ENCODE measurements around the gene FCHSD1. TPM values are rescaled to one million over a fixed set of nuclear protein-coding genes. Genes with fewer than 3 reads are reported as not detected.

The FCHSD1 gene
- total RNA-seq (2014; rRNA removed; shearing (Covaris generic); ENCODE audit: low replicate concordance), result 3.4 and 5.8 TPM in 2 replicates

DNA sequence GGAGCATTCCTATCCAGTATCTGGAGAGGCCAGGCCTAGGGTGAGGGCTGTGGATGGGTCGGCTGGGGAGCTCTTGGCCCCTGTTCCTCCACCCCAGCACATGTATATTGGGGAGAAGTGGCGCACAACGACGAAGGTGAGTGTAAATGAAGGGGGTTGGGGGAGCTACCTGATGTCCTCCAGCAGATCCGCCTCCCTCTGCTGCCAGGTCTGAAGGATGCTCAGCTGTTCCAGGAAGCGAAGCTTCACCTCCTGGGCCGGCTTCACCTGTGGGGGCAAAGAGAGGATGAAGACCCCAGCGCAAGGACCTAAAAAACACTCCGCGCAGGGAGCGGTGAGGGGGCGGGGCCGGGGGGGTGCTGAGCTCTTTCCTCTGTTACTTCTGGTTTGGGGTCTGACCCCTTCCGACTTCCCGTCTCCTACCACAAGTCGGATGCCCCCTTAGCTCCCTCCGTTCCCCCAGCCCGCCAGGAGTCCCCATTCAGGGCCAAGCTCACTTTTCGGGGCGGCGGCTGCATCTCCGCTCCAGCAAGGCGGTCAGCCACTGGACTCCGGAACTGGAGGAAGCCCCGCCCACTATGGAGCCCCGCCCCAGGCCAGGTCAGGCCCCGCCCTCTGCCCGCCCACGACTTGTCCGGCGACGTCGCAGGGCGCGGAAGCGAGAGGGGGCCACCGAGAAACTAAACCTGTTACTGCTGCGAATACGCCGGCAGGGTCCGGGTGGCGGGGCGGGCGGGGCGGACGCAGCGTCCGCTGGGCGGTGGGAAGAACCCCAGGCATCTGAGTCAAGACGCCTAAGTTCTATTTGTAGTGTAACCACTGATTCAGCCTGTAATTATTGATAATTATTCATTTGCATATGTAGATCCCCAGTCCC is at the start of gene FCHSD1:
FCHSD1 (minus strand) TSS at position 568 of the 877 bp plus-strand sequence; CDS start at position 518, 50 bp downstream.
- peak within 1 kb of the TSS; percentile 56 for H3K4me3 ChIP-seq
- peak; percentile 79 for DNase-seq
- H3K36me3 ChIP-seq, result peaks cover 3% of the 10 kb centered on the region; the same call in 1 of the 2 replicates
- no peaks in the 10 kb centered on the region for H3K9me3 ChIP-seq
- H3K27me3 ChIP-seq, result no peaks in the 10 kb centered on the region; the same call in 1 of the 2 replicates

DNA sequence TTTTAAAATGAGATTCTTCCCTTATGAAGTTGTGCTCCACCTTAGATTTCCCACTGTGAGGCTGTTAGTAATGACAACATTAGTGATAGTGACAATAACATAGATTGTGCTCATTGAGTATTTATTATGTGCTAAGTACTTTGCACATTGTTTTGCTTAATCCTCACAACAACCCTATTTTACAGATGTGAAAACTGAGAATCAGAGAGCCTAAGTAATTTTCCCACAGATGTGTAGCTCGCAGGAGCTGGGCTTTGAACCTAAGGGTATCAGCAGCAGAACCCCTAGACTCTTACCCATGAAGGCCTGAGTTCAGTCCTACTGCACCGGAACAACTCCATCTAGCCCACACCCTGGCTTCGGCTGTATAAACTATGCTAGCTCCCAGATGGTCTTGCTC is 46.4 kb upstream of the FCHSD1 start:
- no peak for DNase-seq
- H3K27me3 ChIP-seq, result peaks cover 23% of the 10 kb centered on the region
- no peaks in the 10 kb centered on the region for H3K36me3 ChIP-seq
- no peaks in the 10 kb centered on the region for H3K9me3 ChIP-seq
- H3K4me3 ChIP-seq, result no peak overlapping the region

DNA sequence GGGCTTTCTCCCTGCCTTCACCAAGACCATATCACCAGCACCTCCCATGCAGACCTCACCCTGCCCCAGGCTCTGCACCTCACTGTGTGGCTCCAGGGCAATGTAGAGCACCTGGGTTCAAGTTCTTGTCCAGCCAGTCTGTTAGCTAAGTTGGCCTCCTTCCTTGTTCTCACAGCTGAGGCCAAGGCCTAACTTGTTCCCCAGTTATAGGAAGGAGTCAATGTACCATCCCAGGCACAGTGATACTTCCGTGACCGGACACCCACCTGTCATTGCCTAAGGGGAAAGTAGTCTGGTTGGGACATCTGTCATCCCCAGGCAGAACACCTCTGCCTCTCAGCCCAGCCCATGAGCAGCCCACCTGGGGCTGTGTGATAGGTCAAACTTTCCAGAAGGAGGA is 45.2 kb upstream of the FCHSD1 start:
- Histone ChIP-seq H3K27me3 (peaks cover 19% of the 10 kb centered on the region), H3K9me3 (no peaks in the 10 kb centered on the region), H3K4me3 (no peak overlapping the region), H3K36me3 (no peaks in the 10 kb centered on the region)
- no peak for DNase-seq

DNA sequence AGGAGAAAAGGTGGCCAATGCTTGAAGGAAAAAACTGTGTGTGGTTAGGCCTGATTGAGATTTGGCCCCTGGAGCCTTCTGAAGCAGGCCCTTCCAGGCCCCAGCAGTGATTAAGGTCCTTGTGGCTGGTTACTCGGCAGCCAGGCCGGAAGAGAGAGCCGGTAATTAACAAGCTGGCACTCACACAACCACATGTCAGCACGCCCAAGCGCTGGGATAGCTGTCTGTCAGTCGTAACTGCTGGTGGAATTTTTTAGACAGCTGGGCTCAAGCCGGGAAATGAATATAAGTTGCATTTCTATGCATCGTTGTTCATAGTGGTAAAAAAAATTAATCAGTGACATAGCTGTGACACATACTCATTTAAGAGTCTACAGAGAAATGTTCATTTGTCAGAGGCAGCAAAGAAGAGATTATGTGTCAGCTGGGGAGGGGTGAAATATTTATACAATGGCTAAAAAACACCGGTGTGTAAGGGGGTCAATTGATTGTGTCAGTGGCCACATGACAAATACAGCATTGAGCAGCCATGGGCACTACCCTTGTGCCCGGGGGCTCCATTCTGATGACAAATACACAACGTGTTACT is 44.5 kb upstream of the FCHSD1 start:
- Histone ChIP-seq H3K36me3 (no peaks in the 10 kb centered on the region), H3K27me3 (peaks cover 12% of the 10 kb centered on the region), H3K4me3 (no peak overlapping the region), H3K9me3 (no peaks in the 10 kb centered on the region)
- peak; percentile 56 for DNase-seq

DNA sequence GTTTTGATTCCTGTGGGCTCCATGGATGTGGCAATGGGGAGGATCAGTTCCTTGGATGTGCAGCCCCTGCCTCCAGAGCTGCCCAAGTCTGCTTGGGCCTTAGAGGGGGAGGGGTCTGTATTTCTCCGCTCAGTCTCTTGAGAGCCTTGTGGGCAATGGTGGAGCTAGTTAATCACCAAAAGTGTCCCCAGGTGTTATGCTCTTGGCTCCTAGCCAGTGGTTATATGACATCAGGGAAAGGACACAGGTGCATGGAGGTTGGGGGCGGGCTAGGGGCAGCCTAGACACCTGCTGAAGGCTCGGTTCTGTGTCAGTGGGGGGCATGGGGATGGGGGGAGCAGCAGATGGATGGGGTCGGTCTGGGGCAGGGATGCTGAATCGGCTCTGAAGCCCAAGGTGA is 43.3 kb upstream of the FCHSD1 start:
- DNase-seq, result no peak
- Histone ChIP-seq H3K9me3 (no peaks in the 10 kb centered on the region), H3K36me3 (no peaks in the 10 kb centered on the region), H3K27me3 (peaks cover 16% of the 10 kb centered on the region; the same call in 1 of the 2 replicates), H3K4me3 (no peak overlapping the region)

DNA sequence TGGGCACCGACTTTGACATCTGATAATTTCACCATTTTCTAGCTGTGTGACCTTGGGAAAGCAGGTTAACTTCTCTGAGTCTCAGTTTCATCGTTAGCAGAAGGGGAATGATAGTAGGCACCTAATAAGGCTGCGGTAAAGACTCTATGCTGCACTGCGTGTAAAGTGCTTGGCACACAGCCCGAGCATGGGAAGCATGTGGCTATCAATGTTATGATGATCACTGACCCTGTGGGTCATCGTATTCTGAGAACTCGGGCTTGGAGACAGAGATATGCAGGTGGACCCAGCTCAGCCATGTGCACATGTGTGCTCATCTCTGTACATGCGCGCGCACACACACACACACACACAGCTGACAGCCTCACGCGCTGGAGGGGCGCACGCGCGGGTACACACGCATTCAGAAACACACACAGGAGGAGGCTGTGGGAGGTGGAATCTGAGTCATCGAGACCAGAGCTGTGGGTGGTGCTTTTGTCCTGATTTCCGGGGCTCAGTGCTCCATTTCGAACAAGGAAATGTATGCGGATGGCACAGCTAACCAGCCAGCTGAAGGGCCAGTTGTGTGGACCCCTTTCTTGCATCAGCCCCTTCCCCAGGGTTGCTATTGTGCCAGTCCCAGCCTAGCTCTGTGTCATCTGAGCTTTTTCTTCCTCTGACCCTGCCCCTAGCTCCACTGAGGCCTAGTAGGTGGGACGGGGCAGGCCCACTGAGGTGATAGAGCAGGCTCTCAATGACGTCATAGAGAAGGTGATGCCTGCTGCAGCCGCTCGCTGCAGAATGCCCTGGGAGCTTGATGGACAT is 41.9 kb upstream of the FCHSD1 start:
- H3K36me3 ChIP-seq, result no peaks in the 10 kb centered on the region
- H3K4me3 ChIP-seq, result no peak overlapping the region
- H3K9me3 ChIP-seq, result no peaks in the 10 kb centered on the region
- H3K27me3 ChIP-seq, result peaks cover 25% of the 10 kb centered on the region; the same call in 1 of the 2 replicates
- no peak for DNase-seq

DNA sequence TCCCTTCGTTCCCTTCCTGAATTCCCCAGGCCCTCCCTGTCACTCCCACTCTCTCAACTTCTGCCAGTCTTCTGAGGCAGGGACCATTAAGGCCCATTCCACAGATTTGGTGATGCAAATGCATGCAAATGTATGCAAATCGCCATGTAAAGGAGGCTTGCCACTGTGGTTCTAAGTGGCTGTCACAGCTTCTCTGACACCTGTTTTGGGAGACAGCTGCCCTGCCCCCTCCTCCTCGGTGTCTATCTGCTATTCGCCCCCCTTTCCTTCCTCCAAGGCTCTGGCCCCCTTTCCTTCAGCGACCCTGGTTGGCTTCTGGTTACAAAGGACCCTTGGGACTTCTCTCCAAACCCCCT is 41.3 kb upstream of the FCHSD1 start:
- DNase-seq, result no peak
- H3K36me3 ChIP-seq, result no peaks in the 10 kb centered on the region
- no peaks in the 10 kb centered on the region for H3K9me3 ChIP-seq
- peak overlapping the region; percentile 10; the same call in 1 of the 2 replicates for H3K4me3 ChIP-seq
- peaks cover 25% of the 10 kb centered on the region; the same call in 1 of the 2 replicates for H3K27me3 ChIP-seq

DNA sequence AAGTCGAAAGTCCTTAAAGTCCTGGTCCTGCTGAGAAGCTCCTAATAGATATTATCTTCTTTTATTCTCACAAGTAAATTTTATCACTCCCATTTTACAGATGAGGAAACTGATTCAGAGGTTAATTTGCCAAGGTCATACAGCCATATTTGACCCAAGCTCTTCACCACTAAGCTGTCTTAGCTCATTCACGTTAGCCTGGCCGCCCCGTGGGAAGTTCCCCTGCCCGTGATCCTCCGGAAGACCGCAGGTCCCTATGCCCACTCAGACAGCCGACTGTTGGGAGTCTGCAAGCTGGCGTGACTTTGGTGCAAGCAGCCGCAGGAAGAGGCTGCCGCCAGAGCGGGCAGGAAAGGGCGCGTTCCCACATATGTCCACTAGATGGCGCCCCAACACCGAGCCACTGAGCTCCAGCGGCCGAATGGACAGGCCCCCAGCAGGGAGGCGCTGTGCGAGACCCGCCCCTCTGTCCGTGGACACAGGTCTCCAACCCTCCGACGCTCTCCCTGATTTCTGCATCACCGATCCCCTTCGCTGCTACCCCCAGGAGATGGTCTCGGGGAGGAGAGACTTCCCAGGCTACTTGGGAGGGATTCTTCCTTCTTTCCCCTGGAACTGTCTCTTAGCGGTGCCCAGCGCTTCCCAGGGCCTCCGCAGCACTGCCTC is 40.8 kb upstream of the FCHSD1 start:
- peak; percentile 75 for DNase-seq
- Histone ChIP-seq H3K9me3 (no peaks in the 10 kb centered on the region), H3K27me3 (peaks cover 25% of the 10 kb centered on the region; the same call in 1 of the 2 replicates), H3K4me3 (peak overlapping the region; percentile 10; the same call in 1 of the 2 replicates), H3K36me3 (no peaks in the 10 kb centered on the region)

DNA sequence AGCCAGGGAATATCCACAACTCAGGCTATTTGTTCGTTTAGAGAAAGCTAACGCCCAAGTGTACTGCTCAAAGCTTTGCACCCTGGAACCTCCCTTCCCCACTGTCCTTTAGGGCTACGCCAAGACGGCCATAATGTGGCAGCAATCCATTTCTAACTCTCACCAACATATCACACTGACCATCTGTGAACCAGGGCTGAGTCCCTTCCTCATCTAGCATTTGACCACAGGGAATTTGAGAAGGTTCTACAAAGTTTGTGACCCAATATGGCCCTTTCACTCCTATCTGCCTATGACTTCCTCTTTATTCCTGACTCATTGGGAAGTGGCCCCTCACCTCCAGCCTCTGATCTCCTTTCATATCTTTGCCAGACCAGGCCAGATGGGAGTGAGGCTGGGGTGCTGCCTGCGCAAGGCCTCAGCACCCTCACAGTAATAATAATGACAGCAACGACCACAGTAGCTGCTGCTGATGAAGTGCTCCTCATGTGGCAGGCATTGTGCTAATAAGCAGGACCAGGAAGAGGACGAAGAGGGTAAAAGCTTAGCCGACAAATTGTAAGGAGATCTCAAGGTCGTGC is 40.2 kb upstream of the FCHSD1 start:
- H3K4me3 ChIP-seq, result no peak overlapping the region
- H3K27me3 ChIP-seq, result peaks cover 25% of the 10 kb centered on the region; the same call in 1 of the 2 replicates
- H3K36me3 ChIP-seq, result no peaks in the 10 kb centered on the region
- H3K9me3 ChIP-seq, result no peaks in the 10 kb centered on the region
- DNase-seq, result no peak

DNA sequence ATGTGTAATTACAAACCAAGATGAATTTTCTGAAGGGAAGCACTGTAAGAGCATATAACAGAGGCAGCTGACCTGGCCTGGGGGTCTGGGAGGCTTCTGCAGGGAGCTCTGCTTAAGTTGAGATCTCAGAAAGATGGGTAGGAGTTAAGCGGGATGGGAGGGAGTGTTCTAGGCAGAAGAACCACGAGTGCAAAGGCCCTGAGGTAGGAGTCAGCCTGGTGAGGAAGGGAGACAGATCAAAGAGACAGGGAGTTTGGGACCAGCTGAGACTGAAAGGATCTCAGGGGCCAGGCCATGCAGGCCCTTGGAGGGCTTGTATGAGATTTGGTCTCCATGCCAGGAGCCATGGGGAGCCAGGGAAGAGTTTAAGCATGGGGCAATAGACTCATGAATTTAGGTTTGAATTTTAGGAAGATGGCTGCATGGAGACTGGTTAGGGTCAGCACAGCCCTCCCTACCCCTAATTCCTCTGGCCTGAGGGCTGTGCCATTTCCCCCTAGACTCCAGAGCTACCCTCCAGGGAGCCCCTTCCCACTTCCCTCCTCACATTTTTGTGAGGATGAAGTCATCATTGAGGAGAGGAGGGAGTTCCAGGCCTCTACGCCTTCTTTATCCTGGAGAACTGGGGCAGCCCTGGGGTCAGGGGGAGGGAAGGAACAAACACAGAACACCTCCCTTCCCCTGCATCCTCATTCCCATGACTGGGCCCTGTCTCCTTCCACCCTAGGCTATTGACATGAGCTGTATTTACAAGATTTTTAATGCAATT is 35.6 kb upstream of the FCHSD1 start:
- no peak for DNase-seq
- no peaks in the 10 kb centered on the region for H3K9me3 ChIP-seq
- no peak overlapping the region for H3K4me3 ChIP-seq
- no peaks in the 10 kb centered on the region for H3K36me3 ChIP-seq
- peaks cover 24% of the 10 kb centered on the region; the same call in 1 of the 2 replicates for H3K27me3 ChIP-seq

DNA sequence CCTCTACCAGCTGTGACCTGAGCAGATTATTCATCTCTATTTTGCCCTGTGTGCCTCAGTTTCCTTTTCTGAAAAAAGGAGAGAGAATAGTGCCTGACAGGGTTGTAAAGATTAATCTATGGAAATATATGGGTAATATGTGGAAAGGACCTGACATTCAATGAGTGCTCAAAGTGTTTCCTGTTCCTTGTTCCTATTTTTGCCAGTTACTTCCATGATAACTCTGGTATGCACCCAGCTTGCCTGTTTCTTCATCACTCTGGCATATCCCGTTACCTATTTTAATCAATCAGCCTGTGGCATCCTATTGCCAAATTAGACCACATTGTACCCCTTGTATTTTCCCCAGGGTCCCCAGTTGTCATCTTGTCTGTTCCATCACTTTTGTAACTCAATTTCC is 34.4 kb upstream of the FCHSD1 start:
- Histone ChIP-seq H3K4me3 (no peak overlapping the region), H3K36me3 (no peaks in the 10 kb centered on the region), H3K9me3 (no peaks in the 10 kb centered on the region), H3K27me3 (peaks cover 20% of the 10 kb centered on the region; the same call in 1 of the 2 replicates)
- DNase-seq, result no peak

DNA sequence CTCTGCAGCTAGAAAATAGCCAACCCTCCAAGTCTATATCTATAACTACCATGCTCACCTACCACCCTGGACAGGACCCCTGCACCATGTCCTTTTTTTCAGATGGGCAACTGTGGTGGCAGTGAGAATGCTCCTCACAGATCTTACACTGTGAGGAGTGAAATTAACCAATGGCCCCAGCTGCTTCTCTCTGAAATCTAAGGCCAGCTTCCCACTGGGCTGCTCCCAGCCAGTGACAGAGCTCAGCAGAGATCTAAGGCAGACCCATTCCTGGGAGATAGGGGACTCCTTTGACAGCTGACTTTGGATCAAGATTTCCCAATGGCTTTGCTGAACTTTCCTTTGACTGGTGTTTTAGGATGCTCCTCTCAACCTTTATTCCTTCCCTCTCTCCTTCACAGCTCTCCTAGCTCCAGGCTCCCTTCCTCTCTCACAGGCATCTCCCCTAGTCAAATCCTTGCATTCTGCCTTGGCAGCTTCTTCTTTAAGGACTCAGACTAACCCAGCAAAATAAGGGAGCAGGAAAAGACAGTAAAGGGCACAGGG is 32.5 kb upstream of the FCHSD1 start:
- peaks cover 3% of the 10 kb centered on the region; the same call in 1 of the 2 replicates for H3K36me3 ChIP-seq

DNA sequence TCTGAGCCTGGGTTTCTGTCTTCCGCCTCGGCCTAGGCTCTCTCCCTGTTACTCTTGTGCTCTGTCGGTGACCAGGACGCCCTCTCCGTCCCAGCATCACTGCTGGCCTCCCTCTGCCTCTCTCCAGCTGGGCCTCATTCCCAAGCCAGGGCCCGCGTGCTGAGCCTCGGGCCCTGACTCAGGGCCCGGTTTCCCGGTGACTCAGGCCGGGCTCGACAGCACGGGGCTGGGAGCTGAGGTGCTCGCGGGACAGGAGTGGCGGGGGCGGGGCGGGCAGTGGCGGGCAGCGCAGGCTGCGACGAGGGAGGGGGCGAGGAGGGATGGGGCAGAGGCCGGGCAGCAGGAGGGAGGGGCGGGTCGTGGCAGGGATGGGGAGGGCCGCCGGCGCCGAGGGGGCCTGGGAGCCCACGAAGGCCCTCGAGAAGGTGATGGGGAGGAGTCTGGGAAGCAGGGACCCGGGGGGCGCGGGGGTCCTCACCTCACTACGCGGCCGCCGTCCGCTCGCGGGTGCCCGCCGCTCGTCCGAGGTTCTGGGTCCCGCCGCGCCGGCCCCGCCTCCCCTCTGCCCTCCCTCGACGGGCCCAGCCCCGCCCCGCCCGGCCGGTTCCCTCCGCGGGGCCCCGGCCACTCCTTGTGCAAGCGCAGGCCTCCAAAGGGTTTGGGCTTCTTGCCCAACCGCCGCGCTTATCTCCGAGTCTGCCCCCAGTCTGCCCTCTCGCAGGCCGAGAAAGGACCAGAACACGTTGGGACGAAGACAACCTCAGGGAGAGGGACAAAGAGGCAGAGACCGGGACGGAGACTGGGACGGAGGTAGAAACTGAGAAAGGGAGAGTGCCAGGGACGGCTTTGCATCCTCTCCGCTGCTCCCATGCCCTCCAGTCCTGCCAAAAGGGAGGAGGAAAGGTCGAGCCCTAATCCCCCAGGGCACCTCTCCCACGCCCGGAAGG is 30.8 kb upstream of the FCHSD1 start, which contains the start of gene ARAP3:
ARAP3 (minus strand) TSS at position 536 of the 947 bp plus-strand sequence. CDS start 1,744 bp downstream, outside the sequence.
- Histone ChIP-seq H3K9me3 (no peaks in the 10 kb centered on the region), H3K4me3 (peak within 1 kb of the TSS; percentile 48), H3K27me3 (no peaks in the 10 kb centered on the region), H3K36me3 (peaks cover 4% of the 10 kb centered on the region)
- DNase-seq, result peak; percentile 95

More for the DNA sequence above, 32.5 kb upstream of the FCHSD1 start:
- Histone ChIP-seq H3K27me3 (peaks cover 1% of the 10 kb centered on the region; the same call in 1 of the 2 replicates), H3K9me3 (no peaks in the 10 kb centered on the region), H3K4me3 (no peak overlapping the region)
- DNase-seq, result no peak

DNA sequence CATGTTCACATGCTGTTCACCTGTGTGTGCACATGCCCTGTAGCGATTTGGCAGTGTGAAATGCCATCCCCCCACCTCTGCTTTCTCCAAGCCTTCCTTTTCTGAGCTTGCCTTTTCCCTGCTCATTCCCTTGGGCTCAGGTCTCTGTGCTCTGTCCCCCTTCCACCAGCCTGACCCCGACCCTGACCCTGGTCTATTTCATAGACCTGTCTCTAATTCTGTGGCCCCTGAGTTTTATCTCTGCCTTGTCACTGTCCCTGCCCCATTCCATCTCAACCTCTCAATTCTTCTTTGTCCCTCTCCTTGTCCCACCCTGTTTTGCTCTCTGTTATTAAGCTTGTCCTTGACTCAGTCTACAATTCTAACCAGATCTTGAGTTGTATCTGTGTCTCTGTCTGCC is 30.1 kb upstream of the FCHSD1 start:
- Histone ChIP-seq H3K9me3 (no peaks in the 10 kb centered on the region), H3K27me3 (no peaks in the 10 kb centered on the region), H3K36me3 (peaks cover 4% of the 10 kb centered on the region), H3K4me3 (peak overlapping the region; percentile 48)
- no peak for DNase-seq

All from MG63 (cell line).